GM10847 (cell line): Measurements from ENCODE around the gene FBP2.

ENCODE experiments used
- POLR2A ChIP-seq: IDR thresholded peaks from 2 replicates; pipeline ENCODE4 v1.6.1; 2011; ENCODE audit not compliant: insufficient read length; ENCODE audit errors: extremely low read depth

The FBP2 gene

GRCh38 chr9:94538908-94539307, 54.7 kb downstream of the FBP2 start:
- TF ChIP-seq POLR2A: no peak

DNA sequence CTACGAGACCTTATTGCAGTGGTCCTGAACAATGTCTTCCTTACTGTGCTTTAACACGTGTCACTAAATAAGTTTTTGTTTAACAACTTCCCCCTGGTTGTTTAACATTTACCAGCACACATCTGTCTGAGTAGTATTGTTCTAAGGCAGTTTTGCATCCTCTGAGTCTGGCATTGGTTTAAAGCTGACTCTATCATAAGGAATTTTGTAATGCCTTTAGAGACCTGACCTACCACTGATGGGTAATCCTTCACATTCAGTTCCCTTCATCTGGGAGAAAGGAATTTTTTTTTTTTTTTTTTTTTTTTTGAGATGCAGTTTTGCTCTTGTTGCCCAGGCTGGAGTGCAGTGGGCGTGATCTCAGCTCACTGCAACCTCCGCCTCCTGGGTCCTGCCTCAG, 58.7 kb downstream of the FBP2 start:
- no peak for TF ChIP-seq POLR2A

GRCh38 chr9:94533601-94534000, 60.0 kb downstream of the FBP2 start:
- TF ChIP-seq POLR2A: no peak

DNA sequence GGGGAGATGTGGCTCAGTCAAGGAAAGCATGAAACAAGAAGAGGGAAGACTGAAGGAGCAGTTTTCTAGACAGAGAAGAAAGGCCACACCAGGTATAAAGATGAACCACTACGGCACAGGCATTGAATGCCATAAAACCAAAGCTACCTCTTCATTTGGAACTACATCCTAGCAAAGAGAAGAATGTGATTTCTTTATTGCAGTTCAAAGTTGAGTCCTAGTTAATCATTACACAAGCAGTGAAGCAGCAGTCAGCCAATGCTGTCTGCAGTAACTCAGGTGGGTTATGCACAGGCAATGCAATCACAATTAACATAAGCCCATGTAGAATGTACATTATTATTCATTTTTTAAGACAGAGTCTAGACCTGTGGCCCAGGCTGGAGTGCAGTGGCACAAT, 60.5 kb downstream of the FBP2 start:
- no peak for TF ChIP-seq POLR2A

GRCh38 chr9:94528886-94529285, 64.7 kb downstream of the FBP2 start:
- TF ChIP-seq POLR2A: no peak

GRCh38 chr9:94526951-94527350, 66.7 kb downstream of the FBP2 start:
- no peak for TF ChIP-seq POLR2A

- no peak for TF ChIP-seq POLR2A
Observed at GRCh38 chr9:94526271-94526670, 67.4 kb downstream of the FBP2 start.

GRCh38 chr9:94525396-94526035, 68.1 kb downstream of the FBP2 start:
- no peak for TF ChIP-seq POLR2A

DNA sequence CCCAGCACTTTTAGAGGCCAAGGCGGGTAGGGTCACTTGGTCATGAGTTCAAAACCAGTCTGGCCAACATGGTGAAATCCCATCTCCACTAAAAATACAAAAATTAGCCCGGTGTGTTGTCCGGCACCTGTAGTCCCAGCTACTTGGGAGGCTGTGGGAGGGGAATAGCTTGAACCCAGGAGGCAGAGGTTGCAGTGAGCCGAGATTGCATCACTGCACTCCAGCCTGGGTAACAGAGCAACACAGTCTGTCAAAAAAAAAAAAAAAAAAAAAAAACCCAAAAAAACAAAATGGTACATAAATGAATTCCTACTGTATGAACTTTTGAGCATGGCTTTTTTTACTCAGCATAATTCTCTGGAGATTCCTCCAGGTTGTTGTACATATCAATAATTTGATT, 76.4 kb downstream of the FBP2 start:
- no peak for TF ChIP-seq POLR2A

- no peak for TF ChIP-seq POLR2A
Observed at GRCh38 chr9:94514722-94515121, 78.9 kb downstream of the FBP2 start.

GRCh38 chr9:94511955-94512265, 81.7 kb downstream of the FBP2 start:
- no peak for TF ChIP-seq POLR2A

GRCh38 chr9:94511134-94511954, 82.3 kb downstream of the FBP2 start:
- no peak for TF ChIP-seq POLR2A
